SK-MEL-5 (cell line): Measurements from ENCODE around the gene SKIL. TPM values are rescaled to one million over a fixed set of nuclear protein-coding genes. Genes with fewer than 3 reads are reported as not detected.
"Not testable (repeated sequence)": the region's sequence is repeated elsewhere in the genome, so short reads cannot be mapped to it uniquely, and the experiment has no call there.

ENCODE experiments used
- DNase-seq: peaks from one replicate; pipeline ENCODE4 v3.0.0-alpha.2; 2016; ENCODE audit warnings: low read depth, low spot score
- in situ Hi-C: cut with HindIII; loops from 2 replicates; pipeline ENCODE4 v1.10.0; 2016; ENCODE audit warnings: low sequenced_read_pairs, high pct_unique_total_duplicates, low pct_unique_long_range_greater_than_20kb
- total RNA-seq: library from RNA; depleted of rRNA; stranded (reverse); fragments of >200 nt; shearing (Covaris generic); gene quantifications from 2 replicates; pipeline ENCODE4 v1.2.3, GENCODE V29; 2014

The SKIL gene
- total RNA-seq, 1 experiment from 2014 or later: 18.5 TPM

DNA sequence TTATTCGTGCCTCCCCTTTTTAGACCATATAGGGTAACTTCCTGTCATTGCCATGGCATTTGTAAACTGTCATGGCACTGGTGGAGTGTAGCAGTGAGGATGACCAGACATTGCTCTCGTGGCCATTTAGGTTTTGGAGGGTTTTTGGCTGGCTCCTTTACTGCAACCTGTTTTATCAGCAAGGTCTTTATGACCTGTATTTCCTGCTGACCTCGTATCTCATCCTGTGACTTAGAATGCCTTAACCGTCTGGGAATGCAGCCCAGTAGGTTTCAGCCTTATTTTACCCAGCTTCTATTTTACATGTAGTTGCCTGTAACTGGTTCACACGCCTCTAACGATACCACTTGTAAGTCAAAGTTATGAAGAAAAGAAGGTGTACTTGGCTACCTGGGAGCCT, 13.7 kb upstream of the SKIL start:
- DNase-seq, in situ Hi-C loops: not testable (repeated sequence)

DNA sequence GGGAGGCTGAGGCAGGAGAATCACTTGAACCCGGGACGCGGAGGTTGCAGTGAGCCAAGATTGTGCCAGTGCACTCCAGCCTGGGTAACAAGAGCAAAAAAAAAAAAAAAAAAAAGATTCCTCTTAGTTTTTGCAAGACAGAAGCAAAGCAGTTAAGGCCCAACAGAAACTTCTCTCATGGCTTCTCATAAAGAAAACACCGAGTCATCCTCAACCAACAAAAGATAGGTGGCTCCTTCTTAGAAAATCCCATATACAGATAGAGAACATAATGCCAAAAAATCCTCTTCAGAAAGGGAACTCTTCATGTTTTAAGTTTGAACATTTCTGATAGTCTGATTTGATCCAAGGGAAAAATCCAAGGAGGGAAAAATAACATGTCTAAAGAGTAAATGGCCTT, 12.5 kb upstream of the SKIL start:
- in situ Hi-C loops: no loop called here

DNA sequence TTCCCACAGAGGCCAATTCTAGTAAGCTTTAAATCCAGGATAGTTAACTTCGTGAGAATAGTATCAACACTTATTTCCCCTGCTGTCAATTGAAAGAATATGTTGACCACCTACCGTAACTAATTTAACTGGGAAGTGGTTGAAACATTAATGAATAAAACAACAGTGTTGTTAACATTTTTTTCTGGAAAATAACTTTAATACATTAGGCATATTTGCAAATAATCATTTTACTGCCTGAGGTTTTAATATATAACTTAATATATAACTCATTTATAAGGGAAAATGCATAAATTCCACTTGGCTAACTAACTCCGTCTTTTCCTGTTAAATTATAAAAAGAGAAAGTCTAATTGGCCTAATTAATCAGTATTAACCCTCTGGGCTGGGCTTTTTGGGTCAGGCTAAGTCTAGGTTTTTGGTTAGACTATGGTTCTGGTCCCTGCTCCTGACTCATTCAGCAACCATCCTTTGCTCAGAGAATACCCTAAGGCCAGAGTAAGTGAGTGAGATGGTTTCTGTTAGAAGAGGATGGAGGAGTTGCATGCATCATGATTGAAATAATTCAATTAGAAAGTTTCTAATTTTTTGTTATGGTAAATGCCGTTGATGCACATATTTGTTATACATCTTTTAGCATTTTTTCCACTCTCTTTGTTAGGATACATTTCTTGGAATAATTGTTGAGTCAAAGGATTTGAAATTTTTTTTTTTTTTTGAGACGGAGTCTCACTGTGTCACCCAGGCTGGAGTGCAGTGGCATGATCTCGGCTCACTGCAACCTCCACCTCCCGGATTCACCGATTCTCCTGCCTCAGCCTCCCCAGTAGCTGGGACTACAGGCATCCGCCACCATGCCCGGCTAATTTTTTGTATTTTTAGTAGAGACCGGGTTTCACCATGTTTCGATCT, 10.8 kb upstream of the SKIL start:
- no peak for DNase-seq
- in situ Hi-C loops: no loop called here

More for the DNA sequence above, 12.5 kb upstream of the SKIL start:
- no peak for DNase-seq

GRCh38 chr3:170350515-170351413, 6.8 kb upstream of the SKIL start:
- in situ Hi-C loops: no loop called here
- DNase-seq: no peak

DNA sequence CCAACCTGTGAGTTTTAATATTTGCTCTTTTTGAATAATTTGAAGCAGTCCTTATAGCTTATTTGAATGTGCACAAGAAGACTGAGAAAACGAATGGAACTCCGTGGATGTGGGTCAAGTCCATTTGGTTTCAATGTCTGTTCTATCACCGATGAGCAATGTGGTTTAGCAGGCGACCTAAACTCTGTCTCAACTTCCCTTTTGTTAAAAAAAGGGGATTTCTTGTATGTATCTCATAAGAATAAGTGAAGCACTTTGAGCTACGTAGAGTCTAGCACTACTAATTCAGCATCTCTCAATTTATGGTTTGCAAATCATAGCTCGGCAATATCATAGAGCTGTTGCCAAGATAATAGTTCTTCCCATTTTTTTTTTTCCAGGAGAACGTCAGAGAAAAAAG, 4.6 kb upstream of the SKIL start:
- DNase-seq: no peak
- in situ Hi-C loops: no loop called here

GRCh38 chr3:170353485-170353884, 4.0 kb upstream of the SKIL start:
- in situ Hi-C loops: no loop called here
- no peak for DNase-seq

DNA sequence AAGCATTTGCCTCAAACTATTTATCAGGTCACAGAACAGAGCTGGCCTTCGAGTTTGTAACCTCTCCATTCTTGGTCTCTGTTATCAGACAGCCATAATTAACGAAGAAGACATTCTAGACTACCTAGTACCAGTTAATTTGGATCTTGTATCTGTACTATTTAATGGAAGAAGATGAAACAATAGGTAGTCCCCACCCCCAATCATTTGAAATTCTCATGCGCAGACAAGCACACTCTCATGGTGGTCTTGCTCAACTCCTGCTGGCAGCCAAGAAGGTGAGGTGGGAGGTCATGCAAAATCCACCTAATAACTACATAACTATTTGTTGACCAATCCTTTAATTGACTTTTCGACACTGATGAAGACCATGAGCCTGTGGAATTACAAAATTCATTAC, 2.8 kb upstream of the SKIL start:
- in situ Hi-C loops: no loop called here
- DNase-seq: no peak

DNA sequence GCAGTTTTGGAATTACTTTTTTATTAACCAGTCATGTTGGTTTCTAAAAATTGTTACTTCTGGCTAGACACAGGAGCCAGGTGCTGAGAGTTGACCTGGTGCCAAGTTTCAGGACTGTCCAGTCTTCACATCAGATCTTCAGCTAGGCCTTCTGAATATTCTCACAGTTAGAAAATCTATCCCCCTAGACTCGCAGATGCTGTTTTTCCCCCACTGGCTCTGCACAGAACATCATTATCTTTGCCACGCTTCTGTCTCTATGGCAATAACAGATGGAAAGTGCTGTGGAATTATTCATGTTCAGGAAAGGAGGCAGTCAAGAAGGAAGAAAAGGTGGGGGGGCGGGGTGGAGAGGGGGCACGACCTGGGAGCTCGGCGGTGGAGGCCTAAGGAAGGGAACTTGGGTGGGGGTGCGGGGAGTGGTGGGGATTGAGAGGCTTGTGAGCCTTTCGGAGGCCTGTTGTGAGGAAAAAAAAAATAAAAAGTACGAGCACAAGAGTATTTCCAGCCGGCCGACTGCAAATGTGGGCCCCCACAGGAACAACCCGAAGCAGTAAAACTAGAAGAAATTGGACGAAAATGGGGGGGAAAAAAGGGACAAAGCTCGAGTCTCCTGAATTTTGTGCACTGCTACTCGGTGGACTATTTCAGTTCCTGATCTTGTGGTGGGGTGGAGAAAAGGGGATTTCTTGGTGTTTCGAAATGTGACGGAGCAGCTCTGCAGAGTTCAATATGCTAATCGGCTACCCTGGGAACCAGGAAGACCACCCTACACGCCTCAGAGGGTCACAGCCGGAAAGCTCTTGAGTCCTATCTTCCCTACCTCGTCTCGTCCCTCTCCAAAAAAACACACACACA, 1.5 kb upstream of the SKIL start:
- DNase-seq: no peak
- in situ Hi-C loops: no loop called here

- in situ Hi-C loops: no loop called here
- peak; percentile 65 for DNase-seq
These were observed 829 bp upstream of the SKIL start for GRCh38 chr3:170356596-170357175.

- in situ Hi-C loops: no loop called here
- peak; percentile 47 for DNase-seq
These were observed 811 bp downstream of the SKIL start for GRCh38 chr3:170358042-170359010.

DNA sequence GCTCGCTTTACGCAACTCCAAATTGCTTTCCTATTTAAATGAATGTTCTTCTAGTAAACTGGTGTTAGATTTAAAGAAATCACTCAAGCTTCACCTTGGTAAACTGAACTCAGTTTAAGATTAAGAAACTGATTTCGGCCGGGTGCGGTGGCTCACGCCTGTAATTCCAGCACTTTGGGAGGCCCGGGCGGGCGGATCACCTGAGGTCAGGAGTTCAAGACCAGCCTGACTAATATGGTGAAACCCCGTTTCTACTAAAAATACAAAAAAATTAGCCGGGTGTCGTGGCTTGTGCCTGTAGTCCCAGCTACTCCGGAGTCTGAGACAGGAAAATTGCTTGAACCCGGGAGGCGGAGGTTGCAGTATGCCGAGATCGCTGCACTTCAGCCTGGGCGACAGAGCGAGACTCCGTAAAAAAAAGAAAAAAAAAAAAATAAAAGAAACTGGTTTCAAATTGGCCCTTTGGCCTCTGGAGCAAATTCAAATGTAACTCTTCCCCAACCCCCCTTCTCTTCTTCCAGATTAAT, 1.7 kb downstream of the SKIL start:
- in situ Hi-C loops: no loop called here
- no peak for DNase-seq

- in situ Hi-C loops: no loop called here
- DNase-seq: no peak
These were observed 3.0 kb downstream of the SKIL start for GRCh38 chr3:170360466-170360865.

DNA sequence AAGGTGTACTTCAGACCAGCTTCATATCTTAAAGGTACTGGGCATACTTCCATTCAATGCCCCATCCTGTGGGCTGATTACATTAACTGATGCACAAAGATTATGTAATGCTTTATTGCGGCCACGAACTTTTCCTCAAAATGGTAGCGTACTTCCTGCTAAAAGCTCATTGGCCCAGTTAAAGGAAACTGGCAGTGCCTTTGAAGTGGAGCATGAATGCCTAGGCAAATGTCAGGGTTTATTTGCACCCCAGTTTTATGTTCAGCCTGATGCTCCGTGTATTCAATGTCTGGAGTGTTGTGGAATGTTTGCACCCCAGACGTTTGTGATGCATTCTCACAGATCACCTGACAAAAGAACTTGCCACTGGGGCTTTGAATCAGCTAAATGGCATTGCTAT, 3.4 kb downstream of the SKIL start:
- no peak for DNase-seq
- in situ Hi-C loops: no loop called here

DNA sequence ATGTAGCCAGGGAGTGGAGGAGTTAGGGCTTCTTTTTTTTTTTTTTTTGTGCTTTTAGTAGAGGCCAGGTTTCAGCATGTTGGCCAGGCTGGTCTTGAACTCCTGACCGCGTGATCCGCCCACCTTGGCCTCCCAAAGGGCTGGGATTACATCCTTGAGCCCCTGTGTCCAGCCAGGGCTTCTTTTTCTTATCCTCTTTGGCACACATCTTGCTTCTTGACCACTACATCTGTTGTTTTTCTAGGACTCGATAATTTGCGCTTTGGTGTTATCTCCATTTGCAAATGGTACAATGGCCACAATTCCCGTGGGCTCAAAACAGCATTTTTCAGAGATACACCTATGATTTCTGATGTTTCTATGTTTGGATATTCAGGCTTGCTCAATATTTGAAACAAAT, 4.2 kb downstream of the SKIL start:
- in situ Hi-C loops: no loop called here
- DNase-seq: no peak

DNA sequence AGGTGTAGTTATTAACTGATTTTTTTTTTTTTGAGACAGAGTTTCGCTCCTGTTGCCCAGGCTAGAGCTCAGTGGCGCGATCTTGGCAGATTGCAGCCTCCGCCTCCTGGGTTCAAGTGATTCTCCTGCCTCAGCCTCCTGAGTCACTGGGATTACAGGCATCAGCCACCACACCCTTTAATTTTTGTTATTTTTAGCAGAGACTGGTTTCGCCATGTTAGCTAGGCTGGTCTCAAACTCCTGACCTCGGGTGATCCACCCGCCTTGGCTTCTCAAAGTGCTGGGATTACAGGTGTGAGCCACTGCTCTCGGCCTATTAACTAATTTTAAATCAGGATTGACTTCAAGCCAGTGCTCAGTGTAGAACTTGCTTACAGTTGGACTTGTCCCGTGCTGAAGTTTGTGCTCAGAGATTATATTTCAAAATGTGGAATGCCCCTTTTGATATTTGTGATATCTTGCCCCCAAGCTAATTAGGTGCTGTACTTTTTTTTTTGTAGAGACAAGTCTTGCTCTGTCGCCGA, 6.0 kb downstream of the SKIL start:
- in situ Hi-C loops: no loop called here
- DNase-seq: no peak

- DNase-seq: no peak
- in situ Hi-C loops: no loop called here
These were observed 7.5 kb downstream of the SKIL start for GRCh38 chr3:170364965-170365364.
